ENCODE data around the gene ADAMTS16. TPM values are rescaled to one million over a fixed set of nuclear protein-coding genes. Genes with fewer than 3 reads are reported as not detected.

ADAMTS16 gene
- total and polyA plus RNA-seq, 2 experiments from 2014 or later: 2.8 to 15.4 TPM

GRCh38 chr5:5144441-5144840 is 4.3 kb downstream of the ADAMTS16 start:
- Histone ChIP-seq H2AFZ (no peak overlapping the region), H3K4me1 (ENCODE audit: insufficient read depth) (peaks cover 5% of the 10 kb centered on the region; the same call in 1 of the 2 replicates), H3K9me2 (ENCODE audit: insufficient read depth) (no peaks in the 10 kb centered on the region), H3K27ac (ENCODE audit: low read depth) (no peak overlapping the region), H3K36me3 (ENCODE audit: insufficient read depth) (peaks cover 9% of the 10 kb centered on the region), H3F3A (replicated peaks; ENCODE audit: low read depth) (no peaks in the 10 kb centered on the region), H4K20me1 (replicated peaks; ENCODE audit: insufficient read depth) (no peaks in the 10 kb centered on the region), H3K27me3 (ENCODE audit: insufficient read depth) (peaks cover 5% of the 10 kb centered on the region), H3K79me2 (replicated peaks; ENCODE audit: insufficient read depth) (peaks cover 41% of the 10 kb centered on the region), H3K4me2 (no peak overlapping the region), H3K4me3 (no peak overlapping the region)
- DNase-seq (ENCODE audit: low spot score): no peak
- Mint-ChIP-seq H3K27me3 (ENCODE audit: insufficient read depth, low read depth, poor library complexity) (peaks cover 10% of the 10 kb centered on the region), H3K9me3 (peaks cover 7% of the 10 kb centered on the region), H3K27ac (no peak overlapping the region), H3K36me3 (ENCODE audit: low read depth) (peaks cover 63% of the 10 kb centered on the region), H3K4me1 (peaks cover 10% of the 10 kb centered on the region; the same call in 2 of the 3 replicates), H3K4me3 (no peak overlapping the region)
- TF ChIP-seq ZNF114 (CRISPR knock-in tag; IDR thresholded peaks at IDR 0.05) (no peak), CREB1 (CRISPR knock-in tag; IDR thresholded peaks at IDR 0.05; ENCODE audit: low read depth) (no peak), EZH2 (IDR thresholded peaks at IDR 0.05; ENCODE audit: low read depth, unreplicated experiment) (no peak), JUNB (IDR thresholded peaks at IDR 0.05; ENCODE audit: unreplicated experiment) (no peak), STAT1 (IDR thresholded peaks at IDR 0.05; ENCODE audit: unreplicated experiment) (no peak), POLR2AphosphoS5 (IDR thresholded peaks at IDR 0.05; ENCODE audit: low read depth) (no peak), NANOG (IDR thresholded peaks at IDR 0.05; ENCODE audit: borderline replicate concordance) (no peak)
- TF ChIP-seq, protein P1, sequence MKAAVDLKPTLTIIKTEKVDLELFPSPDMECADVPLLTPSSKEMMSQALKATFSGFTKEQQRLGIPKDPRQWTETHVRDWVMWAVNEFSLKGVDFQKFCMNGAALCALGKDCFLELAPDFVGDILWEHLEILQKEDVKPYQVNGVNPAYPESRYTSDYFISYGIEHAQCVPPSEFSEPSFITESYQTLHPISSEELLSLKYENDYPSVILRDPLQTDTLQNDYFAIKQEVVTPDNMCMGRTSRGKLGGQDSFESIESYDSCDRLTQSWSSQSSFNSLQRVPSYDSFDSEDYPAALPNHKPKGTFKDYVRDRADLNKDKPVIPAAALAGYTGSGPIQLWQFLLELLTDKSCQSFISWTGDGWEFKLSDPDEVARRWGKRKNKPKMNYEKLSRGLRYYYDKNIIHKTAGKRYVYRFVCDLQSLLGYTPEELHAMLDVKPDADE (IDR thresholded peaks at IDR 0.05): no peak
- ATAC-seq: no peak

- H2AFZ ChIP-seq: no peak overlapping the region
- peaks cover 10% of the 10 kb centered on the region; the same call in 2 of the 3 replicates for H3K4me1 Mint-ChIP-seq
- peaks cover 77% of the 10 kb centered on the region for H3K36me3 Mint-ChIP-seq (ENCODE audit: low read depth)
- peaks cover 5% of the 10 kb centered on the region; the same call in 1 of the 2 replicates for H3K4me1 ChIP-seq (ENCODE audit: insufficient read depth)
- no peak for ATAC-seq
- H3K27ac Mint-ChIP-seq: no peak overlapping the region
- H3K27me3 Mint-ChIP-seq (ENCODE audit: insufficient read depth, low read depth, poor library complexity): peaks cover 5% of the 10 kb centered on the region
- H3K4me2 ChIP-seq: no peak overlapping the region
- H3K9me3 Mint-ChIP-seq: peaks cover 18% of the 10 kb centered on the region
- no peak overlapping the region for H3K27ac ChIP-seq (ENCODE audit: low read depth)
- H3K27me3 ChIP-seq (ENCODE audit: insufficient read depth): no peaks in the 10 kb centered on the region
- DNase-seq (ENCODE audit: low spot score): no peak
- peaks cover 17% of the 10 kb centered on the region for H3K36me3 ChIP-seq (ENCODE audit: insufficient read depth)
- peaks cover 55% of the 10 kb centered on the region for H3K79me2 ChIP-seq (replicated peaks; ENCODE audit: insufficient read depth)
- H3K4me3 Mint-ChIP-seq: no peak overlapping the region
- no peaks in the 10 kb centered on the region for H4K20me1 ChIP-seq (replicated peaks; ENCODE audit: insufficient read depth)
- no peak overlapping the region for H3K4me3 ChIP-seq
- H3K9me2 ChIP-seq (ENCODE audit: insufficient read depth): no peaks in the 10 kb centered on the region
- no peaks in the 10 kb centered on the region for H3F3A ChIP-seq (replicated peaks; ENCODE audit: low read depth)
- TF ChIP-seq CTCF (conservative IDR thresholded peaks at IDR 0.05; ENCODE audit: low read depth in 2 of 2) (no peak), NANOG (IDR thresholded peaks at IDR 0.05; ENCODE audit: borderline replicate concordance) (no peak), EZH2 (IDR thresholded peaks at IDR 0.05; ENCODE audit: low read depth, unreplicated experiment) (no peak), STAT1 (IDR thresholded peaks at IDR 0.05; ENCODE audit: unreplicated experiment) (no peak), CREB1 (CRISPR knock-in tag; IDR thresholded peaks at IDR 0.05; ENCODE audit: low read depth) (no peak), JUNB (IDR thresholded peaks at IDR 0.05; ENCODE audit: unreplicated experiment) (no peak), ZNF114 (CRISPR knock-in tag; IDR thresholded peaks at IDR 0.05) (no peak), POLR2AphosphoS5 (IDR thresholded peaks at IDR 0.05; ENCODE audit: low read depth) (no peak), EZH2phosphoT487 (IDR thresholded peaks at IDR 0.05; ENCODE audit: unreplicated experiment) (no peak), ZNF462 (CRISPR knock-in tag; IDR thresholded peaks at IDR 0.05) (no peak)
Measured at GRCh38 chr5:5145651-5146529, 5.8 kb downstream of the ADAMTS16 start.
